Breast epithelium (tissue), 3 donors: ENCODE results near the gene CTTN.

Source experiments
- POLR2A ChIP-seq: fragments of 450-650 bp; IDR thresholded peaks from one replicate; pipeline ENCODE4 v1.6.1; 2016; ENCODE audit warnings: antibody characterized with exemption, mild to moderate bottlenecking, moderate library complexity
- POLR2AphosphoS5 ChIP-seq, 3 donors: sonication (generic); formaldehyde crosslinking; IDR thresholded peaks; one replicate each; pipeline ENCODE4 v1.6.1; 2017; ENCODE audit warnings: antibody characterized with exemption in 3 of 3
- TF ChIP-seq, protein P1 (sequence below), 3 donors: fragments of 450-650 bp; IDR thresholded peaks; one replicate each; pipeline ENCODE4 v1.5.1; 2016 to 2017; ENCODE audit warnings: antibody characterized with exemption in 3 of 3, mild to moderate bottlenecking in 3 of 3, moderate library complexity in 3 of 3

DNA sequence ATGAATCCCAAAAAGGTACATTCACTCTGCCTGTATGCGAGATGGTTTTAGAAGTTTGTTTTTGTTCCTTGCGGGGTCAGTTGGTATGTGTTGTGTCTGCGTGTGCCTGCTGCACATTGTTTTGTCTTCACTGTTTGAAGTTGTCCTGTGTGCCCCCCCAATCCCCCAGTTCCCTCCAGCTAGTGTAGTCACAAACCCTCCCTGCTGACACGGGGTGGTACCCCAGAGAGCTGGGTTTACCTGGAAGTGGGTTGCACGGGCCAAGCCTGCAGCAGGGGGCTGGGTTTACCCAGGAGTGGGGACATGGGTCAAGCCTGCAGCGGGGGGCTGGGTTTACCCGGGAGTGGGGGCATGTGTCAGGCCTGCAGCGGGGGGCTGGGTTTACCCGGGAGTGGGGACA lies 22.2 kb downstream of the CTTN start:
- TF ChIP-seq POLR2A (no peak), POLR2AphosphoS5 (IDR thresholded peaks at IDR 0.05) (no peak)
- TF ChIP-seq, protein P1, sequence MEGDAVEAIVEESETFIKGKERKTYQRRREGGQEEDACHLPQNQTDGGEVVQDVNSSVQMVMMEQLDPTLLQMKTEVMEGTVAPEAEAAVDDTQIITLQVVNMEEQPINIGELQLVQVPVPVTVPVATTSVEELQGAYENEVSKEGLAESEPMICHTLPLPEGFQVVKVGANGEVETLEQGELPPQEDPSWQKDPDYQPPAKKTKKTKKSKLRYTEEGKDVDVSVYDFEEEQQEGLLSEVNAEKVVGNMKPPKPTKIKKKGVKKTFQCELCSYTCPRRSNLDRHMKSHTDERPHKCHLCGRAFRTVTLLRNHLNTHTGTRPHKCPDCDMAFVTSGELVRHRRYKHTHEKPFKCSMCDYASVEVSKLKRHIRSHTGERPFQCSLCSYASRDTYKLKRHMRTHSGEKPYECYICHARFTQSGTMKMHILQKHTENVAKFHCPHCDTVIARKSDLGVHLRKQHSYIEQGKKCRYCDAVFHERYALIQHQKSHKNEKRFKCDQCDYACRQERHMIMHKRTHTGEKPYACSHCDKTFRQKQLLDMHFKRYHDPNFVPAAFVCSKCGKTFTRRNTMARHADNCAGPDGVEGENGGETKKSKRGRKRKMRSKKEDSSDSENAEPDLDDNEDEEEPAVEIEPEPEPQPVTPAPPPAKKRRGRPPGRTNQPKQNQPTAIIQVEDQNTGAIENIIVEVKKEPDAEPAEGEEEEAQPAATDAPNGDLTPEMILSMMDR (IDR thresholded peaks at IDR 0.05), result no peak
